ENCODE measurements around the gene RCOR1.

RCOR1 gene

GRCh38 chr14:102678394-102678793 is 85.9 kb downstream of the RCOR1 start:
- TF ChIP-seq, protein P1, sequence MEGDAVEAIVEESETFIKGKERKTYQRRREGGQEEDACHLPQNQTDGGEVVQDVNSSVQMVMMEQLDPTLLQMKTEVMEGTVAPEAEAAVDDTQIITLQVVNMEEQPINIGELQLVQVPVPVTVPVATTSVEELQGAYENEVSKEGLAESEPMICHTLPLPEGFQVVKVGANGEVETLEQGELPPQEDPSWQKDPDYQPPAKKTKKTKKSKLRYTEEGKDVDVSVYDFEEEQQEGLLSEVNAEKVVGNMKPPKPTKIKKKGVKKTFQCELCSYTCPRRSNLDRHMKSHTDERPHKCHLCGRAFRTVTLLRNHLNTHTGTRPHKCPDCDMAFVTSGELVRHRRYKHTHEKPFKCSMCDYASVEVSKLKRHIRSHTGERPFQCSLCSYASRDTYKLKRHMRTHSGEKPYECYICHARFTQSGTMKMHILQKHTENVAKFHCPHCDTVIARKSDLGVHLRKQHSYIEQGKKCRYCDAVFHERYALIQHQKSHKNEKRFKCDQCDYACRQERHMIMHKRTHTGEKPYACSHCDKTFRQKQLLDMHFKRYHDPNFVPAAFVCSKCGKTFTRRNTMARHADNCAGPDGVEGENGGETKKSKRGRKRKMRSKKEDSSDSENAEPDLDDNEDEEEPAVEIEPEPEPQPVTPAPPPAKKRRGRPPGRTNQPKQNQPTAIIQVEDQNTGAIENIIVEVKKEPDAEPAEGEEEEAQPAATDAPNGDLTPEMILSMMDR (conservative IDR thresholded peaks at IDR 0.05): no peak
- no peak overlapping the region for H3K27ac ChIP-seq

- TF ChIP-seq, protein P1 (conservative IDR thresholded peaks at IDR 0.05): no peak
- H3K27ac ChIP-seq: no peak overlapping the region
Measured at GRCh38 chr14:102683399-102684297, 91.2 kb downstream of the RCOR1 start.

- no peak overlapping the region for H3K27ac ChIP-seq
- TF ChIP-seq, protein P1 (conservative IDR thresholded peaks at IDR 0.05): no peak
Measured at GRCh38 chr14:102684298-102684663, 91.8 kb downstream of the RCOR1 start.

GRCh38 chr14:102686196-102686801 is 93.8 kb downstream of the RCOR1 start:
- no peak overlapping the region for H3K27ac ChIP-seq
- TF ChIP-seq, protein P1 (conservative IDR thresholded peaks at IDR 0.05): no peak

- H3K27ac ChIP-seq: no peak overlapping the region
- TF ChIP-seq, protein P1 (conservative IDR thresholded peaks at IDR 0.05): no peak
Measured at GRCh38 chr14:102688290-102688689, 95.8 kb downstream of the RCOR1 start.

DNA sequence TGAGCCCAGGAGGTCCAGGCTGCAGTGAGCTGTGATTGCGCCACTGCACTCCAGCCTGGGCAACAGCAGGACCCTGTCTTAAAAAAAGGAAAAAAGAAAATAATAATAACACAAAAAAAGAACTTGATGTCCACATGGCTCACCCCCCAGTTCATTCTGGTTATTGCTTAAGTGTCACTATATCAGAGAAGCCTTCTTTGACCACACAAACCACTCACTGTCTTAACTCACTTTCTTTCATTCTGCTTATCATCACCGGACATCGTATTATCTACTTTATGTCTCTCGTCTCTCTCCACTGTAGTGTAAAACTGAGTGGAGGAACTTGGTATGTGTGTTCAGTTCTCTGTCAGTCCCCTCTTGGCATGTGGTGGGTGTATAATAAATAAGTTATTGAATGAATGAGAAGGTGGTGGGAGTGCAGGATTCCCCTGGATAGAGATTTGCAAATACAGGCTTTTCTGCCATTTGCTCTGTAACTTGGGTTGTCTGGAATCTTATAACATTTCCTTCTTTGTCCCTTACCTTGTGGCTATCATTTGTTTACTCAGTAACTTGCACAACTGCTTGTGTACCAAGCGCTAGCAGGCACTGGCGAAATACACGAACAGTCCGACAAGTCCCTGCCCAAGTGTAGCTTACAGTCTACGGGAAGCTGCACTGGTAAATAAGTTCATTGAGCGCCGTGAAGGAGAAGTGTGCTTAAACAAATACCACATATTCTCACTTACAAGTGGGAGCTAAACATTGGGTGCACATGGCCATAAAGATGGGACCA is 98.2 kb downstream of the RCOR1 start:
- H3K27ac ChIP-seq: peak overlapping the region; percentile 92
- TF ChIP-seq, protein P1 (conservative IDR thresholded peaks at IDR 0.05): no peak

DNA sequence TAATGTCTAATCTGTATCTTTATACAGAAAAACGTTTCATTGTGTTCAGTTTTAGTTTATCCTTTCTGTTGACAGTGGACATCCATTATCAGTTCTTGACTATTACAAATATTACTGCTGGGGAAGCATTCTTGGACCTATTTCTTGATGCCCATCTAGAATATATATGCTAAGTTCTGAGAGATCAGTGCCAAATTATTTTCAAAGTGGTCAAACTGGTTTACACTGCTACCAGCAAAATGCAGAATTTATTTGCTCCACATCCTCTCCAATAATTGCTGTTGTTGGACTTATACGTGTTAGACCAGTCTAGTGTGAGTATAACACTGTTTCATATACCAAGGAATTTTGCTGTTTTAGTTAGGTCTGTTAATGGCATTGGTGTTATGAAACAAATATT is 99.3 kb downstream of the RCOR1 start:
- TF ChIP-seq, protein P1 (conservative IDR thresholded peaks at IDR 0.05): no peak
- peak overlapping the region; percentile 92 for H3K27ac ChIP-seq

All from VCaP (cell line).